ENCODE data around the gene RNF20.
"Not testable (repeated sequence)": the region's sequence is repeated elsewhere in the genome, so short reads cannot be mapped to it uniquely, and the experiment has no call there.

RNF20 gene

DNA sequence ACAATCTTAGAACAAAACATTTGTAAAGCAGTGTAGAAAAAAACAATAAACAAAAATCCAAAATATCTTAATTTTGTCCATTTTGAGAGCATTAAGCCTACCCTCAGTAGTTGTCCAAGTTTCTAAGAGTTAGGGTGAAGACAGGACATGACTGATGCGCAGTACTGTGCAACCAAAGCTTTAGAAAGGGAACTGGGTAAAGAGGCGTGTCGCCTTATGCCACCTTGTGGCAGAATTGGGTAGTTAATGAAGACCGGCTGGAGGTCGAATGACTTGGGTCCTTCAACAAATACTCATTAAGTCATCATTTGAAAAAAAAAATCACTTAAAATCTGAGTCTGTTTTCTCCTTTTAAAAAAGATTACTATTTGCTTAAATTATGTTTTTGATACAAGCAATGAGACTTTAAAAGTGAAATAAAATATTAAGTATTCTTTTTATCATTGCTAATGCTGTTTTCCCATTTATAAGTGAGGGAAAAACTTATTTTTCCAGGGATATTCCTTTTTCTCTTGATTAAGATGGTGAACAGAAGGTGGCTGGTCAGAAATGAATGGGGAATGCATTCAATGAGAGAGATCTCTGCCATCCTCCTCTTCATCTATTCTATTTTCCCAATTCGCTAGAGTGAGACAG lies 3.5 kb upstream of the RNF20 start:
- peak in 1 of 3 experiments; percentile 2 for DNase-seq (ENCODE audit: low read depth in 2 of 3, low spot score in 2 of 3)

DNA sequence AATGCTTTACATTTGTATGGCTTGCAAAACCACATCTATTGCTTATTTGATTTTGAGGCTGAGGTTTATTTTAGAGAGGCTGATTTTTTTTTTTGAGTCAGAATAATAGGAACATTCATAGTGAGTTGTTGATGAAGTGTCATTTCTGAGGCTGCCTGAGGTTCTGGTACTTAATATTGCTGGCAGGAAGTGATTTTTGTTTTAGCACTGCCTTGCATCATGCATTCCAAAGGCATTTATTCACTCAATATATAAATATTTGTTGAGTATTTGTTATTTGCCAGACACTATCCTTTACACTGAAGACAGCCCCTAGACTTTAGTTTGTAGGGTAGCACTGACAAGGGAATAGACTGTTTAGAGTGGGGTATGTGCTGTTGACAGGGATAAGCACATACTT lies 2.7 kb downstream of the RNF20 start:
- DNase-seq (ENCODE audit: low read depth in 2 of 3, low spot score in 2 of 3), result no peak

DNA sequence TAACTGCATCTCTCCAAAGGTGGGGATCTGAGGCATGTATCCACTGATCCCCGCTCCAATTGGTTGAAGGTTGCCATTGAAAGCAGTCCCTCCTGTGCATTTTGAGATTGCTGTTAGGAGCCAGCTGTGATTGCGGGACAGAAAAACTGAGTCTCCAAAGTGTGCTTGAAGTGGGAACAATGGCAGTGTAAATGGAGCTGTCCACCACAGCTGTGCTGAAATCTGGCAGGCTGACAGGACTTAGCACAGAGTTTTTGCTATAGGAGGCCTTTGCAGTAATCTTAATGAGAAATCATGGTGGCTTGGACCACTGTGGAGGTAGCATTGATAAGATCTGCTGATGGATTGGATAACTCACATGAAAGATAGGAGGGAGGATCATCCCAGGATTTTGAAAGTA lies 3.3 kb downstream of the RNF20 start:
- DNase-seq (ENCODE audit: low read depth in 2 of 3, low spot score in 2 of 3), result no peak

DNA sequence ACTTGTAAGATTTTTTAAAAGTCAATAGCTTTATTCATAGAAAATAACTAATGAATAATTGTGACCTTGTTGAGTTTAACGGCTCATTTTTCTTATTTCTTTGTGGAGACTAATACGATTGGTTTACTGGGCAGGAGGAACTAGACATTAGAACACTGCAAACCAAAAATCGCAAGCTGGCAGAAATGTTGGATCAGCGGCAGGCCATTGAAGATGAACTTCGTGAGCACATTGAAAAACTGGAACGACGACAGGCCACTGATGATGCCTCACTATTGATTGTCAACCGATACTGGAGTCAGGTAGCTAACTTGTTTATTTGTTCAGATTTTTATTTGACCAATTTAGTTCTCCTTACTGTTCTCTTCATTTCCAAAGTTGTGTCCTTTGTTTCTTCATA lies 6.4 kb downstream of the RNF20 start:
- DNase-seq (ENCODE audit: low read depth in 2 of 3, low spot score in 2 of 3), result no peak

DNA sequence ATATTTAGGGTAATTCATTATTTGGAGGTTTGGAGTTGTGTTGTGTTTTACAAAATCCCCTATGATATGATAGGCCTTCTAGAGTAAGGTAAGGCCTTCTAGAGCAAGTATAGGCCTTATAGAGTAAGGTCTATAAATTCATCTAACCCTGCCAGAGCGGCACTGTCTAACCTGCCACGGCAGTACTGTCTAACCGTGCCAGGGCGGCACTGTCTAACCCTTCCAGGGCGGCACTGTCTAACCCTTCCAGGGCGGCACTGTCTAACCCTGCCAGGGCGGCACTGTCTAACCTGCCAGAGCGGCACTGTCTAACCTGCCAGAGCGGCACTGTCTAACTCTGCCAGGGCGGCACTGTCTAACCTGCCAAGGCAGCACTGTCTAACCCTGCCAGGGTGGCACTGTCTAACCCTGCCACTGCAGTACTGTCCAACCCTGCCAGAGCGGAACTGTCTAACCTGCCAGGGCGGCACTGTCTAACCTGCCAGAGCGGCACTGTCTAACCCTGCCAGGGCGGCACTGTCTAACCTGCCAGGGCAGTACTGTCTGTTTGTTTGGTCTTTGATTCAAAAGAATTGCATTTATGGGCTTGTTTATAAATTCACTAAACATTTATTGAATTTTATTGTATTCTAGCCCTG lies 9.6 kb downstream of the RNF20 start:
- no peak for DNase-seq (ENCODE audit: low read depth in 2 of 3, low spot score in 2 of 3)

DNA sequence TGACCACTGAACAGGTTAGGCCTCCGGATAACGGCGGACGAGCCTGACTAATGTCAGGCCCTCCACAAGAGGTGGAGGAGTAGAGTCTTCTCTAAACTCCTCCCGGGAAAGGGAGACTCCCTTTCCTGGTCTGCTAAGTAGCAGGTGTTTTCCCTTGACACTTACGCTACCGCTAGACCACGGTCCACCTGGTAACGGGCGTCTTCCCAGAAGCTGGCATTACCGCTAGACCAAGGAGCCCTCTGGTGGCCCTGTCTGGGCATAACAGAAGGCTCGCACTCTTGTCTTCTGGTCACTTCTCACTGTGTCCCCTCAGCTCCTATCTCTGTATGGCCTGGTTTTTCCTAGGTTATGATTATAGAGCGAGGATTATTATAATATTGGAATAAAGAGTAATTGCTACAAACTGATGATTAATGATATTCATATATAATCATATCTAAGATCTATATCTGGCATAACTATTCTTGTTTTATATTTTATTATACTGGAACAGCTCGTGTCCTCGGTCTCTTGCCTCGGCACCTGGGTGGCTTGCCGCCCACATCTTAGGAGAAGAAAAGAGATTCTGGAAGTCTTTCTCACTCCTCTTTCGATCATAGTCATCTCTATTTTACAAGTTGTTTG lies 15.9 kb downstream of the RNF20 start:
- DNase-seq (ENCODE audit: low read depth in 2 of 3, low spot score in 2 of 3), result not testable (repeated sequence)

DNA sequence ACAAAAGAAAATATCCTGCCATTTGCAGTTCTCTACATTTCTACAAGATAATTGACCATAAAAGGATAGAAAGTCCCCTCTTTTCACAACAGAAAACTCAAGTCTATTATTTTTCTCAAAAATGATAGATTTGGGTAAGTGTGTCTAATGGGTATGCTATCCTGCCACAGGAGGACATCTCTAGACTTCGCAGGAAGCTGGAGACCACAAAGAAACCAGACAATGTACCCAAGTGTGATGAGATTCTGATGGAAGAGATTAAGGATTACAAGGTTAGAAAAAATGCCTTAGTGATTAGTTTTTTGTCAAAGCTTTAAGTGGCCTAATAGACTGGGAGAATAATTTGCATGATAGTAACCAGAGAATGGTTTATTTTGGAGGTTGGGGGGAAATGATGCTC lies 28.1 kb downstream of the RNF20 start:
- no peak for DNase-seq (ENCODE audit: low read depth in 2 of 3, low spot score in 2 of 3)

DNA sequence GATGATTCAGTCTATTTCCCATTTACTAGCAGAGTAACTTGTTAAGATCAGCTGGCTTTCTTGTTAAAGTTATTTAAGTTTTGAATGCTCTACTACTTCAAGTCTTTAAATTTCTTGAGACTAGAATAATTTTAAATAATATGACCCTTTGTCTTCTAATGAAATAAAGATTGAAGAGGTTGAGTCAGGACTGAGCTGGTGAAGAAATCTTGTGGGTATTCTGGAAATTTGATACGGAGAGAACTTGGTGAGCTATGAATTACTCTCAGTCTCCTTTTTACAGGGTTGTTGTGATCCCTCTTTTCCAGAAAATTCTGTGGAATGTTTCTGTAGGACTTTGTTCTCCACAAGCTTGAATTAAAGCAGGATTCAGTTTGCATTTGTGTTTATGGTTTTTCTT lies 29.3 kb downstream of the RNF20 start:
- no peak for DNase-seq (ENCODE audit: low read depth in 2 of 3, low spot score in 2 of 3)

DNA sequence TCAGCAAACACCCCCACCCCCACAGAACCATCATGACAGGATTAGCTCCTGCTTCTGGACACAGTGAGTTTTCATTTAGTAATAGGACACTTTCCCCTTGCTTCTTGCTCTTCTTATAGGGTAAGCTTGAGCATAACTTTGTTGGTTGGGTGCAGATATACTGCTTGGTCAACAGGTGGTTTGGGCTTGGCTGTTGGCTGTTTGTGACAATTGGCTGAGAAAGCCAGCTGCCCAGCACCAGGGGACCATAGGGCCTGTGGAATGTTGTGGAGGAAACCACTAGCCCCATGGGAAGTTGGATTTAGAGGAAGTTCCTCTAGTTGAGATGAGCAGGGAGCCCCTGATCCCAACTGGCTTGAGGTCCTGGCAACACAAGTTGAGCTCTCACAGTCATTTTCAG lies 30.6 kb downstream of the RNF20 start:
- DNase-seq (ENCODE audit: low read depth in 2 of 3, low spot score in 2 of 3), result no peak

DNA sequence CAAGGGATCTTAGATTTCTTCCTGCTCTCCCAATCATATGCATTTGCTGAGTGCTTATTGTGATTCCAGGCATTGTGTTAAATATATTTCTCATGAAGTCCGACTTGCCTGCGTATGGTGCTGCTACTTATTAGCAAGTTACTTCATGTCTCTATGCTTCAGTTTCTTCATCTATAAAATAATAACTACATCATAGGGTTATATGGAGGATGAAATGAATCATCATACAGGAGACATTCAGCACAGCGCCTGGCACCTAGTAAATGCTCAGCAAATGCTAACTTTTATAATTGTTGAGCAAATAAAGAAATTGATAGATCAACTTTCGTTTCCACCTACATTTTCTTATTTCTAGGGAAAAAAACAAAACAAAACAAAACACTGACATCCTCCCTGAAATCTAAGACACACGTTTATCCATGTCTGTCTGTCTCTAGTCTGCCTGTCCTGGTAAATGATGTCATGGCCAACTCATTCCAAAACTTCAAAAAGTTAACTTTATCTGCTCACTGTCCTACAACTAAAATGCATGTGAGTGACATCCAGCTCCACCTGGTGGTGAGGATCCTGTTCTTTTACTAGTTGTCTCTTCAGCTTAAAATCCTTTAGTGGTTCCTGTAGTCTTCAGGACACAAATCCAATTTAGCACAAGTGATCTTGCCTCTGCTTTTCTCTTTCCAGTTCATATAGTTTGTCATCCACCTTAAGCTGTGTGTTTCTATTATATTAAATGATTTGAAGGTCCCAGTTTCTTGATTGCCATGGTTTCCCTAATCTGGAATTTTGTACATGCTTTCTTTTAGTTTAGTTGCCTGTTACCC lies 33.5 kb downstream of the RNF20 start:
- DNase-seq (ENCODE audit: low read depth in 2 of 3, low spot score in 2 of 3), result no peak

DNA sequence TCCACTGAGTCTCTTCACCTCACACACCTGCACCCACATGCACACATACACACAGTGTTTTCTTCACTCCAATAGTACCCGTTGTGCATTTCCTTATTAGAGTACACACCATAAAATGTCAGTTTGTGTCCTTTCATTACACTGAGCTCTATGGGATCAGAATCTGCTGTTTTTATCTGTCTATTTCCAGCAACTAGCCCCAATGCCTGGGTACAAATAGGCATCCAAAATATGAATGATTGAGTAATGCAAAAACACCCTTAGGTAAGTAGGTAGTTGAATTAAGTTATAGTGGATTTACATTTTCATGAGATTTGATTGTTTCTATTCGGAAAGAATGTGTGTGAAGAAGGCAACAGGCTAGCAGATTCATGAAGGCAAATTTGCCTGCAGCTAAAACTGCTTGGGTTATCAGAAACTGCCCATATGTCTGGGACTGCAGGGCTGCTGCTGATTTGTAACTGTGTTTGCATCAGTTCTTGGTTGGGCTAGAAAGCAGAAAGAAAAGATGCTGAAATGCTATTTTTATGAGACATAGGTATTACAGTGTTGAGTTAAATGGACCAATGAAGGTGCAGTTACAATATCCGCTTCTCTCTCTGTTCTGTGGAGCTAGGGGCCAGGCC lies 34.2 kb downstream of the RNF20 start:
- no peak for DNase-seq (ENCODE audit: low read depth in 2 of 3, low spot score in 2 of 3)

DNA sequence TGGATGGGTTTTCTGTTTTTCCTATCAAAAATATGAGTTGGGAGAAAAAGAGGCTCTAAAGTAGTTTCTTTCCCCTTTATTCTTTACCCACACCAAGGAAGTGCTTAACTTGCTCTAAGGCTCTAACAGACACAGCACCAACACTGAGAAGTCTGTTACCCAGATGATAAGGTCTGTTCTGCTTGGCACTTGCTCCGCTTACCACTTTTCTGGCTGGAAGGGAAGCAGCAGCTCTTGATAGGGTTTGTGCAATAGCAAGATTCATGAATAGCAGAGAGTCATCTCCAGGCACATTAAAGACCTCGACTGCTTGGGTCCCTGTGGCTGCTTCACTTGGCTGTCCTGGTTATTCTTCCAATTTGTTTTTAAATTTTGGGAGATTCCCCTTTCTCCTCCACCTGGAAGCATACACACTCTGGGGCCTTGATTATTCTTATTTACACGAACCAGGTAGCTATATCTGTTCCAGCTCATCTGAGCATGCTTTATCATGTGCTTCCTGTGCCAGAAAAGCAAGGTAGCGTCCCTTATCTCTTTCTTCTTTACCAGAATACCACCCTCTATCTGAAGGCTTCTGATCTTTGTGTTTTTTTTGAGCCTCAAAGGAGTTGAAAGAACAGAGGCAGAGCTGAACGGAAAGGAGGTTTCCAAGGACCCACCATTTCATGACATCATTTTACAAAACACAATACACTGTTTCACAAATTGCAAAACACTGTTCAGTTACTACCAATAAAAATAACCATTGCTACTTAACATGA lies 36.3 kb downstream of the RNF20 start:
- no peak for DNase-seq (ENCODE audit: low read depth in 2 of 3, low spot score in 2 of 3)

DNA sequence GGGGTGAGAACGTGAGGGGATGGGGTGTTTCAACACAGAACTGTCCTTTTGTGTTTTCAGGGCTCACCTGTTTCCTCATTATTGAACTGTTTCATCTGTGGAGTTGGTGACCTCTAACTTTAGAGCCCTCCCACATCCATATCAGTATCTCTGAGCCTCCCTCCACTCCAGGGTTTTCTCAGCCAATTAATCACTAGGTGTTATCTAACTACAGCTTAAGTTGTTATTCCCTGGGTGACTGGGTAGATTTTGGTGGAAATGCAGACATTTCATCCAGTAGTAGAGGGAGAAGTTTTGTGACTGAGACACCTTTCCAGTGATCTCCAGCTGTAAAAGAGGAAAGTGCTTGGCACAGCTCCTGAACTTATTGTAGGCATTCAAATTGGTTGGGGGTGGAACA lies 37.5 kb downstream of the RNF20 start:
- DNase-seq (ENCODE audit: low read depth in 2 of 3, low spot score in 2 of 3), result no peak

DNA sequence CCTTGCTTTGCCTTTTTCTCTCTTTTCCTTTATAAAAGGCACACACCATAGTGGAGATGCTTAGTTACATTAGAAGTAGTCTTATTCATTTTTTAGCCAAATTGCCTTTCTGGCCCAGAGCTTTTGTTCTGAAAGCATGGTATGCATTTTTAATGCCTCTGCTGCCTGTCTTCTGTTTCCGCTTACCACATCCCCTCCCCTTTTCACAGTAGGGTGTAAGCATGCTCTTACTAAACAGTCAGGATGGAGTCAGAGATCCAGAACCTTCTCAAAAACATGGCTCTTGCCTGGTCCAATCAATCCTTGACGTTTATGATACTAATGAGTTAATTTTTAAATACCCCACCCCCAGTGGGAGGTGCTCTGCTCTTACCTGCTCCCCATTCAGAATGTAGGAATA lies 38.7 kb downstream of the RNF20 start:
- DNase-seq (ENCODE audit: low read depth in 2 of 3, low spot score in 2 of 3), result no peak

DNA sequence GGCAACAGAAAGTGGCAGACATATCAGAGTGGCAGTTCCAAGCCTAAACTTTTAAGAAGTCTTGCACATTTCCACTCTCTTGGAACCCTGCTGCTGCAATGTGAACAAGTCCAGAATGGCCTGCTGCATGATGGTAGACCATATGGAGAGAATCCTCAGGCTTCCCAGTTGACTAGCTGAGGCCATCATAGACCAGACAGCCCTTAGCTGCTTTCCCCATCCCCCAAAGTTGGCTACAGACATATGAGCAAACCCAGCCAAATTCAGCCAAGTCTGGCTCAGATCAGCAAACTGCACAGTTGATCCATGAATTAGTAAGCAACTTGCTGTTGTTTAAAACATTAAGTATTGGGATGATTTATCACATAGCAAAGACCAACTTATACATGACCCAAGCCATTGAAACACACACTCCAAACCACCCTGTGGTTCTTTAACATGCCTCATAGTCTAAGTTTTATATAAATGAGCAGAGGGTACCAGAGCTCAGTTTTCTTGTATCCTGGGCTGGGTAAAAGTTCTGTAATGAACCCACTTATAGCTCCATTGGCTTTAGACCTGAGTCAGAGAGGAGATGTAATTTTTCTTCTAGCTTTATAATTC lies 41.2 kb downstream of the RNF20 start:
- DNase-seq (ENCODE audit: low read depth in 2 of 3, low spot score in 2 of 3), result no peak

DNA sequence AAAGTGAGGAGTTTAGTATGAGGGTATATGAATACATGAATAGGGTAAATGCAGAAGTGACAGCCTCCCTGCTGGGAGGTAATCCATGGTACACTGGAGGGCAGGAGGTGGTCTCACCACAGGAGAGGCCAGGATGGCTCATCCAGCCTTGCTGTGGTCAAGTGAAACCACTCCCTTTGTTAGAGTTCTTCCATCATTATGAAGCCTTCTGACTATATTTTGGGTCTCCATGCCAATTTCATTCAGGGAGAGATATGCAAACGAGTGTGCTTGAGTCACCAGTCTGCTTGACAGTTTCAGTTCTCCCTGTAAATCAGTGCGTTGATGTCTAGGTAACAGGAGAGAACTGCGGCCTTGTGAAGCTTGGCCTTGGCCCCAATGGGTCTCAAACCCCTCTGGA lies 44.7 kb downstream of the RNF20 start:
- DNase-seq (ENCODE audit: low read depth in 2 of 3, low spot score in 2 of 3), result no peak

DNA sequence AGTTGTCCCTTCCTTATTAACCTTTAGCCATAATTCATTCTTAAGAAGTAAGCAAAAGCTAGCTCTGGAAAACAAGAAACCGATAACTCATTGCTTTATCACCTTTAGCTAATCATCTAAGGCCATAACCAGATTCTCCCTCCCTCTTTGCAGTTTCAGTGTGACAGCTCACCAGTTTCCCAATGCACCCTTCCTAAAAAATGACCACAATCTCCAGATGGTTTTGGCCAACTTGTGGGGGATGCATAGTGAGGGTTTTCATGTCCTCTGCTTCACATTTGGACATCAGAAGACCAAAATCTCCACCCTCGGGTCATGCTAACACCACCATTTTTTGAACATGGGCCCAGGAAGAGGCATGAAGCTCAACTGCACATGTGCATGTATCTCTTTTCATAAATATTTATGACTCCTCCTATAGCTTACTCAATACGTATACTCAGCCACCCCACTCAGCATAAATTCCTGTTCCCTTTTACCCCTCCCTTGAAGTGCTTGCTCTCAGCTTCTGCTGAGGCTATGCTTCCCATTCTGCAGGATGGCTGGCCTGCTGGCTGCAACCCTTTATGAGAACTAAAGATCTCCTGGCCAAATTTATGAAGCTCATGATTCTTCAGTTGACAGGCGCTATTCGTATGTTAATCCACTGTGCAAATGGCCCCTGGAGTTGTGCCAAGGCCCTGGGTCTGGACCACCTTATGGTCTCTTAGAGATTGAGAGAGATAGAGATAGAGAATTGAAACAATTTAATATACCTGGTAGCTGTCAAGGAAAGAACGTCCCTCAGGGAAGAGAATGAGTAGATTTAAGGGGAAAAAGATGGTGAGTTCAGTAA lies 46.3 kb downstream of the RNF20 start:
- DNase-seq (ENCODE audit: low read depth in 2 of 3, low spot score in 2 of 3), result no peak

DNA sequence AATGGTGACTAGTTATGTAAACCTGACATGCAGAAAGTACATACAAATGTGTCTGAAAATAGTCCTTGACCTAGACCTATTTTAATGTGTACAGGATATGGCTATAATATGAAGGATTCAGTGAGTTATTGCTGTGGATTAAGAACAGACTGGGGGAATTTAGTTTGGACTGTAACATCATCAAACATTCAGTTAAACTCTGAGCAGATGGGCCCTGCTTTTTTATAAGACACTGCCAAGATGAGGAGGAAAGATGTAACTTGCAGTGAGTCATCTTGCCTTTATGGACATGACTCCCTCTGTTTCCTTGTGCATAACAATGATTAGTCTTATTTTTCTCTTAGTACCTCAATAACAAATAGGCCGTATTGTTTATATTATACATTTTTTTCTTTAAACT lies 48.9 kb downstream of the RNF20 start:
- DNase-seq (ENCODE audit: low read depth in 2 of 3, low spot score in 2 of 3), result no peak

DNA sequence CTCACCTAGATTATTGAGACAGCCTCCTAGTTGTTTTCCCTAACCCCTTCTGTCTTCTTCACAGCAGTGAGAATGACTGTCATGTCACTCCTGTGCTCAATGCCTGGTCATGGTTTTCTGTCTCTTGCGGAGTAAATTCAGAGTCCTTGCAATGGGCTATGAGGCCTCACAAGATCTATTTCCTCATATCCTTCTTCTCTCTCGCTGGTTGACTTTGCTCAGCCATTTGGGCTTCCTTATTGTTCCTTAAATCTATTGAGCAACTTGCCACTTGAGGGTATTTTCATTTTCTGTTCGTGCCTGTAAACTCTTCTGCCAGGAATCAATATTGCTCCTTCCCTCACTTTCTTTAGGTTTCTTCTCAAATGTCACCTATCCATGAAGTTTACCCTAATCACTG lies 52.1 kb downstream of the RNF20 start:
- DNase-seq (ENCODE audit: low read depth in 2 of 3, low spot score in 2 of 3), result no peak

DNA sequence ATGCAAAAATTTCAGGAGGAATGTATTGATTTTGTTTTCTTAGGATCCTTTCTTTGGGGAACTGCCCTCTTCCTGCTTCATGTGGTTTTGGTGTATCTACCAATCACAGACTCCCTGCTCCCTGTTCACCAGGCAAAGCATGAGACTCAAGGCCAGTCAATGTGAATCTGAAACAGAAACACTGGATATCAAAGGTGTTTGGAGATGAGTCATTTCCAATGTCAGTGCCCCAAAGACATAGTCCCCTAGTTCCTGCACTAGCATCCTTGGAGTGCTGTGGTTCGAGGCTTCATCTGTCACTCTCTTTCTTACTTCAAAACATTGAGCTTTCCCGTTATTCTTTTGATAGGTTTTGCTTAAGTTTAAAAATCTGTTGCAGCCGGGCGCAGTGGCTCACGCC lies 53.0 kb downstream of the RNF20 start:
- DNase-seq (ENCODE audit: low read depth in 2 of 3, low spot score in 2 of 3), result no peak
